T47D (cell line): ENCODE results near the gene TMEM52.

ENCODE experiments used
- DNase-seq, 2 experiments: peaks; one replicate each; pipeline versions ENCODE4 v3.0.0 to v3.0.0-alpha.2; 2011 to 2012; ENCODE audit warnings: low read depth in 1 of 2, low spot score in 1 of 2
- JUND ChIP-seq: IDR thresholded peaks from 2 replicates; pipeline ENCODE4 v1.6.1; 2012; ENCODE audit warnings: low read depth
- in situ Hi-C: cut with HindIII; loops from 2 replicates; pipeline ENCODE4 v1.10.0; 2016; ENCODE audit warnings: low sequenced_read_pairs, low pct_unique_long_range_greater_than_20kb

The TMEM52 gene

GRCh38 chr1:1928231-1929101, 9.4 kb upstream of the TMEM52 start:
- no peak for DNase-seq
- no peak for TF ChIP-seq JUND
- in situ Hi-C loops: no loop called here

- in situ Hi-C loops: no loop called here
Measured at GRCh38 chr1:1927751-1928150, 8.7 kb upstream of the TMEM52 start.

GRCh38 chr1:1926886-1927660, 8.0 kb upstream of the TMEM52 start:
- no peak for DNase-seq
- TF ChIP-seq JUND: no peak
- in situ Hi-C loops: no loop called here

More at GRCh38 chr1:1927751-1928150, 8.7 kb upstream of the TMEM52 start:
- no peak for DNase-seq
- no peak for TF ChIP-seq JUND

GRCh38 chr1:1926346-1926811, 7.3 kb upstream of the TMEM52 start:
- in situ Hi-C loops: no loop called here
- no peak for DNase-seq
- no peak for TF ChIP-seq JUND

GRCh38 chr1:1925437-1926345, 6.6 kb upstream of the TMEM52 start:
- in situ Hi-C loops: no loop called here
- TF ChIP-seq JUND: no peak
- DNase-seq: no peak

GRCh38 chr1:1924849-1925248, 5.8 kb upstream of the TMEM52 start:
- in situ Hi-C loops: no loop called here
- no peak for TF ChIP-seq JUND
- DNase-seq: no peak

- in situ Hi-C loops: no loop called here
- no peak for TF ChIP-seq JUND
- no peak for DNase-seq
Measured at GRCh38 chr1:1924386-1924785, 5.3 kb upstream of the TMEM52 start.

- in situ Hi-C loops: no loop called here
- no peak for DNase-seq
- no peak for TF ChIP-seq JUND
Measured at GRCh38 chr1:1922956-1923833, 4.1 kb upstream of the TMEM52 start.

- in situ Hi-C loops: no loop called here
- no peak for TF ChIP-seq JUND
- no peak for DNase-seq
Measured at GRCh38 chr1:1922702-1922955, 3.5 kb upstream of the TMEM52 start.

GRCh38 chr1:1921901-1922701, 3.0 kb upstream of the TMEM52 start:
- TF ChIP-seq JUND: no peak
- no peak for DNase-seq
- in situ Hi-C loops: no loop called here

GRCh38 chr1:1921459-1921862, 2.4 kb upstream of the TMEM52 start:
- in situ Hi-C loops: no loop called here
- DNase-seq: no peak
- no peak for TF ChIP-seq JUND
